NCI-H1930 (cell line): ENCODE results near the gene TCF25.
"Not testable (repeated sequence)": the region's sequence is repeated elsewhere in the genome, so short reads cannot be mapped to it uniquely, and the experiment has no call there.

Experiments
- DNase-seq, 2 experiments: peaks; one replicate each; lab custom pipeline; 2025; lab: John Stamatoyannopoulos, UW

The TCF25 gene

DNA sequence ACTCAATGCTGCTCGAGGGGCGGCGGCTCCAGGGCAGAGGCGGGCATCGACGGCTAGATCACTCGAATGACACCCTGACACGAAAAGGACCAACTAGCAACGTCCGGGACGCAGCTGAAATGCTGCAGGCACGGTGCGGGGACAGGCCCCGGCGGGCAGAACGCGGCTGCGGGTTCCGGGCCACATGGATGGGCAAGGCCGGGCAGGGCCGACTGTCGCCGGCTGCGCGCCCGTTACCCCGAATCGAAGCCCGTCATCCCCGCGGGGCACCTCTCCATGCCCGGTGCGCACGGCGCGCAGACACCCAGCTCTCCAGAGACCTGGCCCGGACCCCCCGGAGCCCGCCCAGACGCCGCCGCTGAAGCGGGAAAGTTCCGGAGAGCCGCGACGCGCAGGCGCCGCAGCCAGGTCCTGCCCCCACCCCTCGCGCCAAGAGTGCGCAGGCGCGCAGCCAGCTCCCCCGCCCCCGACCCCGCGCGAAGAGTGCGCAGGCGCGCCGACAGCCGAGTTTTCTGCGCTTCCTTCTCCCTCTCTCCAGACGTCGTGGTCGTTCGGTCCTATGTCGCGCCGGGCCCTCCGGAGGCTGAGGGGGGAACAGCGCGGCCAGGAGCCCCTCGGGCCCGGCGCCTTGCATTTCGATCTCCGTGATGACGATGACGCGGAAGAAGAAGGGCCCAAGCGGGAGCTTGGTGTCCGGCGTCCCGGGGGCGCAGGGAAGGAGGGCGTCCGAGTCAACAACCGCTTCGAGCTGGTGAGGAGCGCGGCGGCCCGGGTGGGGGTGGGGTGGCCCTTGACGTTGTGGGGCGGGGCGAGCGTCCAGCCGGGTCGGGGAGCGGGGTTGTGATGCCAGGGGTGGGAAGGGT lies at the start of gene TCF25:
Gene TCF25, plus strand, starts transcription at position 484 of the 863 bp plus-strand sequence. Its CDS starts 76 bp downstream, at position 560.
- peak; percentile 58 to 81 for DNase-seq

GRCh38 chr16:89823824-89824148 lies 49.6 kb upstream of the TCF25 start:
- not testable (repeated sequence) for DNase-seq

GRCh38 chr16:89826531-89827382 lies 46.6 kb upstream of the TCF25 start:
- no peak for DNase-seq

GRCh38 chr16:89827383-89828198 lies 45.8 kb upstream of the TCF25 start:
- no peak for DNase-seq

DNA sequence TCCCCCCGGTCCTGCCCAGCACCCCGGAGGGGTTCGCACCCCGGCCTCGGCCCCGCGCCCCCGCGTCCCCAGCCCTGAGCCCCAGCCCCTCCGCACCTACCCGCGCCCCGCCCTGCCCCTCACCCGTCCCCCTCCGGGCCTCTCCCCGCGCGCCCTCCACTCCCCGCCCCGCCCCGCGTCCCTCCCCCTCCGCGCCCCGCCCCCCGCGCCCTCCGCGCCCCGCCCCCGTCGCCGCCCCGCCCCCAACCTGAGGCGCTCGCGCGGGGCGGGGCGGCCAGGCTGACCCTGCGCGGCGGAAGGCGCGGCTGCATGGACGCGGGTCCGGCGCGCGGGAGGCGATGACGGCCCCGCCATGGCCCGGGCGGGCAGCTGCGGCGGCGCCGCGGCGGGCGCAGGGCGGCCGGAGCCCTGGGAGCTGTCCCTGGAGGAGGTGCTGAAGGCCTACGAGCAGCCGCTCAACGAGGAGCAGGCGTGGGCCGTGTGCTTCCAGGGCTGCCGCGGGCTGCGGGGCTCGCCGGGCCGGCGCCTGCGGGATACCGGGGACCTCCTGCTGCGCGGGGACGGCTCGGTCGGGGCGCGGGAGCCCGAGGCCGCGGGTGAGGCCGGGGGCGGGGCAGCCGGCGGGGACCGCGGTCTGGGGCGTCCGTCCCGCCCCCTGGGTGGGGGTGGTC lies 45.1 kb upstream of the TCF25 start, which contains the start of gene SPIRE2:
Gene SPIRE2, plus strand, starts transcription at position 277 of the 671 bp plus-strand sequence. Its CDS starts 76 bp downstream, at position 353.
- peak in 1 of 2 experiments; percentile 47 for DNase-seq

GRCh38 chr16:89828870-89829629 lies 44.3 kb upstream of the TCF25 start:
- no peak for DNase-seq

DNA sequence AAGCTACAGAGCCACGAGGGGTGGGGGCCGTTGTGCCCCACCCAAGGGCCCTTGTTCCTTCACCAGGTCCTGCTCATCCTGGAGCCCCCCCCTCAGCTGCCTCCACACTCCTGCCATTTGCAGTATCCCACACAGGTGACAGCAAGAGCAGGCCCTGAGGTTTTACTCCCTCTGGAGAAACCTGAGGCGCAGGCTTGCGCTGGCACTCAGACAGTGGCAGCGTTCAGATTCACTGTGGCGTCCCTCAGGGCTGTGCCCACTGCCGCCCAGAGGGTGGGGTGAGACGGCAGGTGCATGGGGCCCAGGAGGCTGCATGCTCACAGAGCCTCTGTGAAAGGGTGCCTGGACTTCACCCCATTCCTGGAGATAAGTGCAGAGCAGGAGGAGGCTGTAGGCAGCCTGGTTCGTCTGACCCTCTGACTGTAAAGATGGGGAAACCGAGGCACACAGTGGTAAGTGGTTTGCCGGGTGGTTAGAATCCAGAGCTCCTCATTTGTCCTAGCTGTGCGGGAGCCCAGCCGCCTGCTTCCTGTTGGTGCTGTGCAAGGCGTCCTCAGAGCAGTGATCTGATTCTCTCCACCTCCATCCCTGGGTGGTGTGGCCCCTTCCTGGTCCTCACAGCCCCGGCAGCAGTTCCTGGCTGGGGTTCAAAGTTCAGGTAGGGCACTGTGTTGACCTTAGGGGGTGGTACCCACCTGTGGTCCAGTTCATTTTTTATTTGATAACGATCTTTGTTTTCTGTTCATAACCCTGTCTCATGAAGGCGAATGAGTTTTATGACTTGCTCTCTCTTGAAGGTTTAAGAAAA lies 43.6 kb upstream of the TCF25 start:
- no peak for DNase-seq

GRCh38 chr16:89831810-89832328 lies 41.5 kb upstream of the TCF25 start:
- no peak for DNase-seq

DNA sequence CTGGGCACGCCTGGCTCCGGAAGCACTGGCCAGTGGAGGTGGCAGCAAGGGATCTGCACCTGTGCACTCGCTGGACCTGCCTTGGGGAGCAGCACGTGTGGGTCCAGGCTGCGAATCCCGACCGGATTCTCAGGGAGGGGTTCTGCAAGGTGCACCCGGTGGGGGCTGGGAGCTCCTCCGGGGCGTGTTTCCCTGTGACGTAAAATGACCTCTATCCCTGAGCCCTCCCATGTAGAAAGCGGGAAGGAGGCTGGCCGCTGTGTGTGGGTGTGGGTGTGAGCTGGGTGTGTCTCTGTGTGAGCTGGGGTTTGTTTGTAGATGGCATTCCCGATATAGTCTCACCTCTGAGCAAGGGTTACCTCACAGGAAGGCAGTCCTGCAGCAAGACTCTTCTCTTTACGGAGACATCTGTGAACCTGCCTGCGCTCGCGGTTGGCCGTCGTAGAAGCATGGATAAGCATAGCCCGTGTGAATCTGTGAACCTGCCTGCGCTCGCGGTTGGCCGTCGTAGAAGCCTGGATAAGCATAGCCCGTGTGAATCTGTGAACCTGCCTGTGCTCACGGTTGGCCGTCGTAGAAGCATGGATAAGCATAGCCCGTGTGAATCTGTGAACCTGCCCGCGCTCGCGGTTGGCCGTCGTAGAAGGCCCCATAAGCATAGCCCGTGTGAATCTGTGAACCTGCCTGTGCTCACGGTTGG lies 39.6 kb upstream of the TCF25 start:
- not testable (repeated sequence) for DNase-seq

GRCh38 chr16:89834813-89835363 lies 38.5 kb upstream of the TCF25 start:
- DNase-seq, result not testable (repeated sequence)

- not testable (repeated sequence) for DNase-seq
Observed at GRCh38 chr16:89836484-89836883, 36.9 kb upstream of the TCF25 start.

GRCh38 chr16:89837014-89837546 lies 36.3 kb upstream of the TCF25 start:
- DNase-seq, result no peak

GRCh38 chr16:89841275-89841674 lies 32.1 kb upstream of the TCF25 start:
- no peak for DNase-seq

DNA sequence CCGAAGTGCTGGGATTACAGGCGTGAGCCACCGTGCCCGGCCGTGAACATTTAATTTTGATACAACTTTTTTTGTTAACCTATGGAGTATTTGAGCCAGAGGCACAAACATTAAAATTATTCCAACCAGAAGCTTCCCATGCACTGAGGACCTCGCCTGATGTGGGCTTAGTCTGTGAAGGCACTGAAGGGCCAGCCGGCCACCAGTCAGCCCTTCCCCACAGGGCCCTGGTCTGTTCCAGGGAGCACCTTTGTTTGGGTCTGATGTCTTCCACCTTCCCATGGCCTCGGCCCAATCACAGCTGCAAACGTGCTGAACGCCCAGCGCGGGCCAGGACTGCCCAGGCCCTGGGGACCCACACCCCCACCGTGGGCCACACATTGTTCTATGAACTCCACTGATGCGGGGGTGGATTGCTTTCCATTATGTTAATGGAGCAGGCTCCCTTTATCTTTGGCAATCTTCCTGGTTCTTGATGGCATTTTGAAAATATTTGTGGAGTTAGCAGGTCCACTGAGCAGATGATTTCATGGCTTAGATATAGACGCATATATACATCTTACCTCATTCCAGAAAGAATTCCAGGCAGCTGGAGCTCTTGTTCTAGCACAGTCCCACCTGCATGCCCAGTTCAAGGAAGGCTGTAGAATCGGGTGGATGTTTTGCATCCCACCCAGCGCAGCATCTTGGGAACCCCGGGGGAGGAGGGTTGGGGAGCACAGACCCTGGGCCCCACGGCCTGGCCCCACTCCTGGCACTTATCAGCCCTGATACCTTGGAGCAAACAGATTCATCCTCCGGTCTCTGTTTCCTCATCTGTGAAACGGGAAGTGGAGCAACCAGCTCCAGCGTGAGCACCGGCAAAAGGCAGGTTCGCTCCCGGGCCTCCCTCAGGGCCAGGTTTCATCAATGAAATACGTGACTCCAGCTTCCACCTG lies 30.7 kb upstream of the TCF25 start:
- DNase-seq, result no peak

- no peak for DNase-seq
Observed at GRCh38 chr16:89843409-89844350, 29.7 kb upstream of the TCF25 start.

DNA sequence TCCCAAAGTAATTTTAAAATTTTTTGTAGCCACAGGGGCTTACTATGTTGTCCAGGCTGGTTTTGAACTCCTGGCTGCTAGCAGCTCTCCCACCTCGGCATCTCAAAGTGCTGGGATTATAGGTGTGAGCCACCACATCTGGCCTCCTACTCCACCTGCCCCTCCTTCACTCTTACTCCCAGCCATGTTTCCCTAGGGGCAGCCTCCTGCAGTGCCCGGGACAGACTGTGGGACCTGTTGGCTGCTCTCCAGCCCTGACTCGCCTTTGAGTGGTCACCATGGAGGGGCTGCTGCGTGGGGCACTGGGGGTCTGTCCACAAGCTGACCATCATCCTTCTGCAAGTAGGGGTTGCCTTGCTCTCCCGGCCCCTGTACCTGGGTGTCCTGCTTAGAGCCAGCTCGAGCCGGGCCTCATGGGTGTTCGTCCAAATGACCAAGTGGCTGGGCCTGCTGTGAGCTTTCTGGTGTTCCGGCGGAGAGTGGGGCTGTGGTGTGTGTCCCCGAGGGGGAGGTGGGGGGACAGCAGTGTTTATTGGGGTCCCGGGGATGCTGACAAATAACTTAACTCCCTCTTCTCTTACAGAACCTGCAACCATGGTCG lies 28.6 kb upstream of the TCF25 start:
- DNase-seq, result no peak
